Measurements from ENCODE around the gene GCNT2.
A peak's percentile ranks its signal among the peaks of the same experiment; 100 is the strongest.
"Not testable (repeated sequence)": the region's sequence is repeated elsewhere in the genome, so short reads cannot be mapped to it uniquely, and the experiment has no call there.

GCNT2 gene

DNA sequence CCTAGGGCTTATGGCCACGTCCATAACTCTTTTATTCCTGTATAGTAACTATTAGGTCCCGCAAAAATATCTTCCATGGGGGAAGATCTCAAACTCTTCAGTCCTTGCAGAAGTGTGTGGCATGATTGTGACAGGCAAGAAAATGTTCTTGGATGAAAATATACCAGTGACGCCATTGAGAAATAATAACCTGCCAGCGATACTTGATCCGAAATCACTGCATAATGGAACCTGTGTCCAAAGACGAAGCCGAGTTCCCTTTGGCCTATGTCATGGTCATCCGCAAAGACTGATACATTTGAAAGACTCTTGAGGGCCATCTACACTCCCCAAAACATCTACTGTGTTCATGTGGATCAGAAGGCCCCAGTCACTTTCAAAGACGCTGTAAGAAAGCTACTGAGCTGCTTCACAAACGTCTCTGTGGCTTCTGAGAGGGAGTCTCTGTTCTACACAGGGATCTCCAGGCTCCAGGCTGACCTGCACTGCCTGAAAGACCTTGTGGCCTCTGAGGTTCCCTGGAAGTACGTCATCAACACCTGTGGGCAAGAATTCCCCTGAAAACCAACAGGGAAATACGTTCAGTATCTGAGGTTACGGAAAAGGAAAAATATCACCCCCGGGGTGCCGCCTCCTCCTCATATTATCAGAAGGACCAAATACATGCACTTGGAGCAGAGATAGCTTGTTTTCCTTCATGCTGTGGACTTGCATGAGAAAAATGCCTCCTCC is 6.9 kb upstream of the GCNT2 start:
- no peak for DNase-seq (ENCODE audit: low spot score)

DNA sequence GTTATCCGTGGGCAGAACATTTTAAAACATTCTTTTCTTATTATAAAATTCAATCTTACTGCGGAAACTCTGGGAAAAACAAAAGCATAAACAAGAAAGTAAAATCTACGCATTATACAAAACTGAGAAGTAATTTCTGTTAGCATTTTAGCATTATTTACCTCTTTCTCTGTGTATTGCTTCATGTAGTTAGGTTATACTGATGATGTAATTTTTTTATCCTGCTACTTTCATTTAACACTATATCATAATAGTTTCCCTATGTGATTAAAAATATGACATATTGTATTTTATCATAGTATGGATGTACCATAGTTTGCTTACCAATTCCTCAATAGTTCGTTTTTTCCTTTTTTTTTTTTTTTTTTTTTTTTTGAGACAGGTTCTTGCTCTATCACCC is 4.2 kb upstream of the GCNT2 start:
- no peak for DNase-seq (ENCODE audit: low spot score)

DNA sequence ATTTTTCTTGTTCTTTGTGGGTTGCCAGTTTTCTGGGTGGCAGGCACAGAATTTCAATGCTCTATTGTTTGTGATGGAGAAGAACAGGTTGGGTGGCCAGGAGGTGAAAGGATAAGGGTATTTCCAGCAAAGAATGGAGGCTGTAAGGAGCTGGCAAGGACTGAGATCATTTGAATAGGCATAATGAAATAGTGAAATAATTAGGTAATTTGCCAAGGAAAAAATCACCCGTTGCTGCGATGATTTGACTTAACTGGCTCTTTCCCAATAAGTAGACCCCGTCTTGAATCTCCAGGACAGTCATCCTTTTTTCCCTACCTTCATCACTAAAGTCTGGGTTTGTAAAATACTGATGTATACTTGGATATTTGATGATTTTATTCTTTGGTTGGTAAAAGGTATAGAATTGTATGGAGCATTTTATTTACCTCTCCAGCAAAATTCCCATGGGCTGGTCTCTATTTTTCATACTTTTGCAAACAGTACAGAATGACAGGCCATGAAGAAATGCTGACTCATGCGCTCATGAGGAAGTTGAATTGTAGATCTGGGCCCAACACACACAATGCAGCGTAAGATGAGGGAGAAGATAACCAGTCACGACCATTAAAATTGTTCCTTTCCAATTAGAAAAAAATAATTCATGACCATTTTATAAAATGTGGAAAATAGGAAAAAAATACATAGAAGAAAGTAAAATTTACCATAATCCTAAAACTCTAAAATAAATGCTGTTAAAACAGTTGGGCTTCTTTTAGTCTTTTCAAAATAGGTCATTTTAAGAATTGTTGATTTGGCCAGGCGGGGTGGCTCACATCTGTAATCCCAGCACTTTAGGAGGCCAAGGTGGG is 2.4 kb upstream of the GCNT2 start:
- no peak for DNase-seq (ENCODE audit: low spot score)

DNA sequence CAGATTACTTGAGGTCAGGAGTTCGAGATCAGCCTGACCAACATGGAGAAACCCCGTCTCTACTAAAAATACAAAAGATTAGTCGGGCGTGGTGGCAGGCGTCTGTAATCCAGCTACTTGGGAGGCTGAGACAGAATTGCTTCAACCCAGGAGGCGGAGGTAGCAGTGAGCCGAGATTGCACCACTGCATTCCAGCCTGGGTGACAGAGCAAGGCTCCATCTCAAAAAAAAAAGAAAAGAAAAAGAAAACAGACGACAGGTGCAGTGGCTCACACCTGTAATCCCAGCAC is 1.8 kb upstream of the GCNT2 start:
- not testable (repeated sequence) for DNase-seq (ENCODE audit: low spot score)

DNA sequence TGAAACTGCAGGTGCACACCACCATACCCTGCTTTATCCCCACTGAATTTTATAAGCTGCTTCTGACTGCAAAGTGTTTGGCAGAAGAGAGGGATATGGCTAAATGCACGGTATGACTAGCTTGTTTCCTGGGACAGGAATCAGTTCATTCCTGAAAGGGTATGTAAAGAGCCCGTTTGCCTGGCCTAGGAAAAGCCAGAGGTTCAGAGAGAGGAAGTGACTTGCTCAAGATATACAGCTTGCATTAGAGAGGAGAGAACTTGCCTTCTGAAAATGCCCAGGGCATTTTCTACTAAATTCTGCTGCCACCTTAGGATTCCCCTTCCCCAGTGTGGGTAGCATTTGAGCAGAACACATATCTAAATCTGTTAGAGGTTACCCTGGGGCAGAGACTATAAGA is 683 bp upstream of the GCNT2 start:
- DNase-seq (ENCODE audit: low spot score) = no peak

DNA sequence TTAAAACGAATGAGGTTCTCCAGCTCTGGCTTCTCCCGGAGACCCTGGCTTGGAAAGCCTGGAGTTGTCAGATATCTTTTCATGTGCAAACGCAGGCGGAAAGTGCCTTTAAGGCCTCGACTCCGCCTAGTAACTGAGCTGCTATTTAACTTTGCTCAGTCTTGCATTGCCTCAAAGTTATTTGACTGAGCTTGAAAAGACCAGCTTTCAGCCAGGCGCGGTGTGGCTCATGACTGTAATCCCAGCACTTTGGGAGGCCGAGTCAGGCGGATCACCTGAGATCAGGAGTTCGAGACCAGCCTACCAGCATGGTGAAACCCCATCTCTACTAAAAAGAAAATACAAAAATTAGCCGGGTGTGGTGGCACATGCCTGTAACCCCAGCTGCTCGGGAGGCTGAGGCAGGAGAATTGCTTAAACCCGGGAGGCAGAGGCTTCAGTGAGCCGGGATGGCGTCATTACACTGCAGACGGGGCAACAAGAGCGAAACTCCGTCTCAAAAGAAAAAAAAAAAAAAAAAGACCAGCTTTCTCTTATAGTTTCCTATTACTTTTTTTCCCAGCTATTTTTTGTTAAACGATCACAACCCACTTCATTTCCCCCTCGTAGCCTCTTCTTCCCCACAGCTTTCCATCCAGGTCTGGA is 1.9 kb downstream of the GCNT2 start:
- DNase-seq (ENCODE audit: low spot score) = no peak

DNA sequence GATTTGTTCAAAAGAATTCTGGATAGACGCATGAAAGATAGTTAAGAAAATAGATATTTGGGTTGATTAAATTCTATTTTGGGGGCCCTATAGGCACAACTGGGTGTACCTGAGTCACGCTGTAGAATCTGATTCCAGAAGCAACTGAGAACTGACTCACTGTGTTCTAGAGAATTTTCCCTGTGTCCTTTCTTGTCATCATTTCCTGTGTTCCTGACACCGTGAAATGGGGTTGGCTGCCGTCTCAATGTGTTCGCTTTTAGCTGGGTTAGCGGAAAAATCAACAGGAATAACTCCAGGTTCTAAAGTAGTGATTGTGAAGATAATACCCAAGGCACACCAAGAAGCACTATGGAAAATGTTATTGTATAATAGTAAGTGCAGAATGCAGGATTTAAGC is 5.0 kb downstream of the GCNT2 start:
- no peak for DNase-seq (ENCODE audit: low spot score)

DNA sequence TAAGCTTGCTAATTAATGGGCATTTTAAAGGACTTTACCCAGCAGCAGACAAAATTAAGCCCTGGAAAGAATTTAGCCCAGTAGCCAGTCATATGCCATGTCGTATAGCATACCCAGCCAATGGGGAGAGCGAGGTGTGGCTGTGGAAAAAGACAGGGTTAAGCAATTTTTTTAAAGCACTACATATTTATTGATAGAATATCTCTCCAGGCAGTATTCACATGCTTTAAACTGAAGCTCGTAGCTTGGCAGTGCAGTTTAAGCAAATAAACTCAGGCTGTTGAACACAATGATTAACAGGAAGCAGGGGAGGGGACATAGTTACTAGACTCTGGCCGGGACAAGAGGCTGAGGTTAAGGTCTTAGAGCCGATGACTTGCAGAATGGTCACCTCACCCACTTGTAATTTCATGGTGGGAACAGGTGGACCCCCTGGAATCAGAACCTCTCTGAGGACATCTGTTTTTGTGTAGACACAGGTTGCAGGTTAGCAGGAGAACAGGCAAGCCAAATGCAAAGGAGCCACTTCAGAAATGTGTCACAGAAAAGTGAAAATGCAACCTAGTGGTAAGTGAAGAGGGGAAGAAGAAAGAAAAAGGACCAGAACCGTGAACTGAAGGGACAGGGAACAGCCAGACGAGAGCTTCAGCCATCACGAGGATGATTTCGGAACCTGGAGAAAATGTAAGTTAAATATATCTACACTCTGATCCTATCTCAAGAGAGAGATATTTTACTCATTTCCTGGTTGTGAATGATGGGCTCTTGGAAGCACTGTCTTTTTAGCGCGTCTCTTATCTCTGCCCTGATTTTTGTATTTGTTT is 7.2 kb downstream of the GCNT2 start:
- DNase-seq (ENCODE audit: low spot score) = peak; percentile 74

DNA sequence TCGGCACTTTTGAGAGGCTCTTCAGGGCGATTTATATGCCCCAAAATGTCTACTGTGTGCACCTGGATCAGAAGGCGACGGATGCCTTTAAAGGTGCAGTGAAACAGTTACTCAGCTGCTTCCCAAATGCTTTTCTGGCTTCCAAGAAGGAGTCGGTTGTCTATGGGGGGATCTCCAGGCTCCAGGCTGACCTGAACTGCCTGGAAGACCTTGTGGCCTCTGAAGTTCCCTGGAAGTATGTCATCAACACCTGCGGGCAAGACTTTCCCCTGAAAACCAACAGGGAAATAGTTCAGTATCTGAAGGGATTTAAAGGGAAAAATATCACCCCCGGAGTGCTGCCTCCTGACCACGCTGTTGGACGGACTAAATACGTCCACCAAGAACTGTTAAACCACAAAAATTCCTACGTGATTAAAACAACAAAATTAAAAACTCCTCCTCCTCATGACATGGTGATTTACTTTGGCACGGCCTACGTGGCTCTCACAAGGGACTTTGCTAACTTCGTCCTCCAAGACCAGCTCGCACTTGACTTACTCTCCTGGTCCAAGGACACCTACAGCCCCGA is 8.2 kb downstream of the GCNT2 start:
- DNase-seq (ENCODE audit: low spot score) = no peak

DNA sequence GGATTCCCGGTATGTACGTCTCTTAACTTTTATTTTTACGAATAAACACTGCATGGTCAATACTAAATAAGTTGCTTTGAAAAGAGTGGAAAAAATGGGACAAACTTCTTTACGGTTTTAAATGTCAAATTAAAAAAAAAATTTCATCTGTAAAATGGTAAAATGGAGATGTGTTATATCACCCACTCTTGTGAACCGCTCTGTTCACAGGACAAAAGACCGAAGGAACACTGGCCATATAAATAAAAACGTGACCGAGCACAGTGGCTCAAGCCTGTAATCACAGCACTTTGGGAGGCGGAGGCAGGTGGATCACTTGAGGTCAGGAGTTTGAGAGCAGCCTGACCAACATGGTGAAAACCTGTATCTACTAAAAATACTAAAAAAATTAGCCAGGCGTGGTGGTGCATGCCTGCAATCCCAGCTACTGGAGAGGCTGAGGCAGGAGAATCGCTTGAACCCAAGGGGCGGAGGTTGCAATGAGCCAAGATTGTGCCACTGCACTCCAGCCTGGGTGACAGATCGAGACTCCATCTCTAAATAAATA is 8.8 kb downstream of the GCNT2 start:
- DNase-seq (ENCODE audit: low spot score) = not testable (repeated sequence)

DNA sequence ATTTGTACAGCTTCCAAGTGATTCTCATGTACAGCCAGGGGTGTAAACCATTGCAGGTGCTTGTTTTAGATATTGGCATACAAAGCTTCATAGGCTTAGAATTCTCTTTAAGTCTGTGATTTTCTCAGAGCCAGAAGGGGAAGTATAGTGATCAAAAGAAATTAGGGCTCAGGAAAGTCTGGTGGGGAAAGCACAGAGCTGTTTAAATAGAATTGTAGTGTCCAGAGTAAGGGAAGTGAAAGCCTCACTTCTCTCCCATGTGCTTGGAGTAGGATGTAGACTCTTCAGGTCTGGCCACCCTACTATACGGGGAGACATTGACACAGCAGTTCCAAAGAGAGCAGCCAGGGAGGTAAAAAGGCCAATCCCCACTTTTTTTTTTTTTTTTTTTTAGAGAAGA is 10.4 kb downstream of the GCNT2 start:
- no peak for DNase-seq (ENCODE audit: low spot score)

DNA sequence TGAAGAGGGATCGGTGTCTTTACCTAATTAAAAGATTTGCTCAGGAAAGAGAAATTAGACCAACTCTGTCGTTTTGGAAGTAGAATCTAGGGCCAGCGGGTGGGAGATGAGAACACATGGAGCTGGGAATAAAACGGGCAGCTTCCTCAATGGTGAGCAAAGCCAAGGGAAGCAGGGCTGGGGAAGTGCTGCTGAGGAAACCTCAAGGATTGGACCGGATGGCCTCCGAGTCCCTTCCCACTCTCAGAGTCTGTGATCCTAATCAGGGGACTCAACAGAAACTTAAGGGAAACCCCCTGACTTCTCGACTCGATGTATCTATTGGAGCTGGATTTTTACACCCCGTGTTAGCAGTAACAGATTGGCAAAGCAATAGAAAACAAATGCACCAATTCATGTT is 10.8 kb downstream of the GCNT2 start:
- DNase-seq (ENCODE audit: low spot score) = no peak

DNA sequence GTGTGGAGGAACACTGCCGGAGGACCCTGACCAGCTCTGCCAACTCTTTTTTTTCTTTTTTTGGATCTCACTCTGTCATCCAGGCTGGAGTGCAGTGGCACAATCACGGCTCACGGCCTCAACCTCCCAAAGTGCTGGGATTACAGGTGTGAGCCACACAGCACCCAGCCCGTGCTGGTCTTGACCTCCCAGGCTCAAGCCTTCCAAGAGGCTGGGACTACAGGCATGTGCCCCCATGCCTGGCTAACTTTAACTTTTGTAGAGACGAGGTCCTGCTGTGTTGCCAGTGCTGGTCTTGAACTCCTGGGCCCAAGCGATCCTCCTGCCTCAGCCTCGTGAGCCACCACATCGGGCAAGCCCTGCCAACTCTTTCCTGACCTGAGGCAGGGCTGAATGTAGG is 11.2 kb downstream of the GCNT2 start:
- DNase-seq (ENCODE audit: low spot score) = no peak

DNA sequence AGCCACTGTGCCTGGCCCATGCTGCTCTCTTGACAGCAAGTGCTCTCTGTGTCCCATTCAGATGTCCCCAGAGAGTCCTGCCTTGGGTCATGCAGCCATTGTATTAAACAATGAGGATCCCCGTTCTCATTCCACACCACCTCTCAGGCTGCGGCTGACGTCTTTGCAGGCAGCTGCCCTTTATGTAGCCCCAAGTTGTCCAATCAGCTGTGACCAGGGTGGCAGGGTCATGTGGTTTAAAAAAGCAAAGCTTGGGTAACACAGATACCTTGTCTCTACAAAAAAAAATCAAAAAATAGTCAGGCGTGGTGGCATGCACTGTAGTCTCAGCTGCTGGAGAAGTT is 13.2 kb downstream of the GCNT2 start:
- no peak for DNase-seq (ENCODE audit: low spot score)

DNA sequence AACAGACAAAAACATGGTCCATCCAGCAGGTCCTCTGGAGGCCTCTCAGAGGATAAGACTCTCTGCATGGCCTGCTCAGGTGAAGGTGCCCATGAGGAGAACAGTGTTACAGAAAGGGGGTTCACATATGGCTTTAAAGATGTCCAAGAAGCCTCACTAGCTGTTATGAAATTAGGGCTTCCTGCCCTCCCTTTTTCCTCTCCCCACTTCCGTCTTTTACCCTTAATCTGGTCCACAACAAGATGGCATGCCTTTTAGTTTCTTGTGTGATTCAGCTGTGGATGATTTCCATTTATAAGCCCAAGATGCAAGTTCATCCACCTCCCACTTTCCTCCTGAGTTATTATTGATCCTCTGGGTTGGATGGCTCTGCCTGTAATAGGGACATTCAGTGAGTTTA is 14.0 kb downstream of the GCNT2 start:
- no peak for DNase-seq (ENCODE audit: low spot score)

DNA sequence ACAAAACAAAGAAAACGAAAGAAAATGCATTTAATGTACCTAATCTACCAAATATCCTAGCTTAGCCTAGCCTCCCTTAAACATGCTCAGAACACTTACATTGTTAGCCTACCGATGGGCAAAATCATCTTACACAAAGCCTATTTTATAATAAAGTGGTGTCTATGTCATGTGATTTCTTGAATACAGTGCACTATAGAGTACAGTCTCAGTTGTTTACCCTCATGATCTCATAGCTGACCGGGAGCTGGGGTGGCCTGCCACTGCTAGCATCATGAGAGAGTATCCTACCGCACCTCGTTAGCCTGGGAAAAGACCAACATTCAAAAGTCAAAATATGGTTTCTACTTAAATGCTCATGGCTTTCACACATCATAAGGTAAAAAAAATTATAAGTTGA is 16.6 kb downstream of the GCNT2 start:
- DNase-seq (ENCODE audit: low spot score) = no peak

DNA sequence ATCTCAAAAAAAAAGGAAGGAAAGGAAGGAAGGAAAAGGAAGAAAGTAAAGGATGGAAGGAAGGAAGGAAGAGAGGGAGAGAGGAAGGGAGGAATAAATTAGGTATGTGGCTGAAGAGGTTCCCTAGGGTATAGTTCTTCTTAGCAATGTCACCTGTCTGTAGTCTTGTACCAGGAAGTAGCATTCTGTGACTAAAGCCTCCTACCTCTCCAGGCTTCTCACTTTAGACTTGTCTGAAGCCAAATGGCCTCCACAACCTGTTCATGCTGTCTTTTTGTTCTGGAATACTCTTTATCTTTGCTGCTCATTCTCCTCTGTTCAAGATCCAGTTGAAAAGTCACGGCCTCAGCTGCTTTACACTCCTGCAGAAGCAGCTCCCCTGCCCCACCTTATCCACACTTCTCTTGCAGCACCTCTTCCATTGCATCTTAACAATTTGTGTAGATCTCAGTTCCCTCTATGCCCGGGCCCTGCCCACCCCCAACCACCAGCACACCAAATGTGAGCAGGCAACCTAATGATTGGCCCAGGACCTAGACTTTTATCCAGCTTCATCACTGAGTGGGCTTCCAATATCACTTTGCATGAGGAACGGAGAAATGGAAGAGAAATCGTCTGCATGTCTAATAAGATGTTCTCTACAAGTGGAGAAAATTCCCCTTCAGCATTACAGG is 19.1 kb downstream of the GCNT2 start:
- no peak for DNase-seq (ENCODE audit: low spot score)

DNA sequence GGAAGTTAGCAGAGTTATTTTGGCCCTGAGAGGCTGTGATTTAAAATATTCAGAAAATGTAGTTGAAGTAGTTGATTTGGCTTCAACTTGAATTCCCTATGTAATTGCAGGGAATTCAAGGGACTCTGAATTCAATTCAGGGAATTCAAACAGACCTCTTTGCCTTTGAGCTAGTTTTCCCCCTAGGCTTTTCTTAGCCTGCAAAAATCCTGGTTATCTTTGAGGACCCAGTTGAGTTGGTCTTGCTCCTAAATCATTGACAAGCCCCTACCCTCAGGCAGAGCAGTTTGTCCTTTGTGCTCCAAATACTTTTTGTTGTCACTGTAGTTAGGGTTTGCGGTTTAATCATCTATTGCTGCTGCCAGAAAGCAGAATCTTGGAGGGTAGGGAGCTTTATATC is 20.4 kb downstream of the GCNT2 start:
- DNase-seq (ENCODE audit: low spot score) = no peak

DNA sequence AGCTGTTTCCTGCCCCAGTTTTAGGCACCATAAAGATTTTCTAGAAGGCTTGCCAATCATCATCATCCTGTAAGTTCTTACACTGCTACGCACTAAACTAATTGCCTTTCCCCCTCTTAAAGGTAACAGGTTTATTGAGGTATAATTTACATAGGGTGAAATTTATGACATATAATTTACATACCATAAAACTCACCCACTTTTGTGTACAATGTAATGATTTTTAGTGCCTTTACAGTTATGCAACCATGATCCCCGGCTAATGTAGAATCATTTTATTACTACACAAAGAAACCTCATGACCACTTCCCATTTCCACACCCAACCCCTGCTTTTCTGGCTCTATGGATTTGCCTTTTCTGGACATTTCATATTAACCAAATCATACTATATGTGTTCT is 21.1 kb downstream of the GCNT2 start:
- DNase-seq (ENCODE audit: low spot score) = no peak

DNA sequence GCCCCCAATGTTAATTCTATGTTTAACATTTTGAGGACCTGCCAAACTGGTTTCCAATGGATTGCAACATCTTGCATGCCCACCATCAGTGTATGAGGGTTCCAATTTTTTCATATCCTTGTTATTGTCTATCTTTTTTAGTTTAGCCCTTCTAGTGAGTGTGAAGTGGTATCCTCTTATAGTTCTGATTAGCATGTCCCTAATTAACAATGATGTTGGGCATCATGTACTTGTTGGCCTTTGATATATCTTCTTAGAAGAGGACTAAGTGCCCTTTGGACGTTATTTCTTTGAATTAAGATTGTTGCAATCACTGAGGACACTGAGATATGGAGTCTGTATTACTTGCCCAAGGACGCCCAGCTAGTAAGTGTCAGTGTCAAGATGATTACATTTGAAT is 22.3 kb downstream of the GCNT2 start:
- no peak for DNase-seq (ENCODE audit: low spot score)

DNA sequence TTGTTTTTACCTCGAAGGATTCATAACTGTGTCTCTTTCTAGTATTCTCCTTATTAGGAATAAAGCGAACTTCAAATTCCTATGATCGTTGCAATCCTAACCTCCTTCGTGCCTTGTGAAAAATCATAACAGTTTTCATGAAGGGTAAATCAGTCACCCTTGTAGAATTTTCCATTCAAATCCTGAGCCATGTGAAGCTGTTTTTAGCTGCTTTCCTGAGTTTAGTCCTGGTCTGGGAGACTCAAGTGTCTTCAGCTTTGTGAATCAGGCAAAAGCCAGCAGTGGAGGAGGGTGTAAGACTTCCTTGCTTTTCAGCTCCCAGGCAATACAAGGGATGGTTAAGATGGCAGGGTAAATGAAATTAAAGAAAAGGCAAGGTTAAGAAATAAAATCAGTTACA is 24.3 kb downstream of the GCNT2 start:
- DNase-seq (ENCODE audit: low spot score) = no peak
